Measurements from ENCODE around the gene TENM4. TPM values are rescaled to one million over a fixed set of nuclear protein-coding genes. Genes with fewer than 3 reads are reported as not detected.

Gene TENM4
- total and polyA plus RNA-seq, 4 donors = 0.02 to 0.33 (median 0.14) TPM

DNA sequence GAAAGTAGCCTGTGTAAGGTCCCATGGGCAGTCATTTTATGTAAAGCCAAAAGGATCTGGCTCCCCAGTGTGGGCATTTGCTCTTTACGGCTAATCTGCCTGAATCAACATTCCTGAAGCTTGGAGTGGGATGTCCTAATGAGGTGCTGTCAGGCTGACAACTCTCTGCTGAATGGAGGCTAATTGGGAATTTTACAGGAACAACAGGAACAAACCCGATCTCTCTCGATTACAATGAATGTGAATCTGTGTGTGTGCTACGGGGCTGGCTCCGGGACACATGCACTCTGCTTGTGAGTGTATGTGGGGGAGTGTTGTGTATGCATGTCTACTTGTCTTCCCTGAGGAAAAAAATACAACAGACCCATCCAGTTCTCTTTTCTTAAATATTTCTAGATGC is 415.2 kb downstream of the TENM4 start:
- WGBS = 51% methylated on average over 5 of the region's 5 CpGs
- no peak for DNase-seq (ENCODE audit: low spot score)
- Histone ChIP-seq H3K9me3 (ENCODE audit: control insufficient read depth in 4 of 4, low read length in 3 of 4) (no peaks in the 10 kb centered on the region), H3K27me3 (ENCODE audit: control insufficient read depth in 4 of 4, insufficient read depth in 4 of 4, low read length in 3 of 4) (no peaks in the 10 kb centered on the region), H3K4me3 (ENCODE audit: low read depth in 1 of 3, low read length in 3 of 3) (no peak overlapping the region), H3K9ac (ENCODE audit: low read depth in 1 of 2, low read length in 2 of 2) (no peak overlapping the region), H3K27ac (ENCODE audit: low read depth in 1 of 2, low read length in 2 of 2) (no peak overlapping the region), H3K36me3 (ENCODE audit: control insufficient read depth in 4 of 4, insufficient read depth in 3 of 4, low read depth in 1 of 4, low read length in 3 of 4) (no peaks in the 10 kb centered on the region), H3K4me1 (ENCODE audit: control insufficient read depth in 4 of 4, insufficient read depth in 4 of 4, low read length in 3 of 4) (no peaks in the 10 kb centered on the region)
- TF ChIP-seq YY1 (IDR thresholded peaks at IDR 0.05) (no peak), SP1 (IDR thresholded peaks at IDR 0.05) (no peak), GABPA (IDR thresholded peaks at IDR 0.05 in 1 of 2, conservative IDR thresholded peaks at IDR 0.05 in 1 of 2) (no peak), FOXA2 (IDR thresholded peaks at IDR 0.05) (no peak), RAD21 (IDR thresholded peaks at IDR 0.05) (no peak), HNF4A (conservative IDR thresholded peaks at IDR 0.05) (no peak), NR2F2 (IDR thresholded peaks at IDR 0.05) (no peak), HNF4G (IDR thresholded peaks at IDR 0.05) (no peak), RXRA (IDR thresholded peaks at IDR 0.05) (no peak), TAF1 (conservative IDR thresholded peaks at IDR 0.05) (no peak), FOXA1 (IDR thresholded peaks at IDR 0.05) (no peak), JUND (IDR thresholded peaks at IDR 0.05) (no peak), EGR1 (IDR thresholded peaks at IDR 0.05; ENCODE audit: low read depth in 2 of 2) (no peak)
- TF ChIP-seq, protein P1, sequence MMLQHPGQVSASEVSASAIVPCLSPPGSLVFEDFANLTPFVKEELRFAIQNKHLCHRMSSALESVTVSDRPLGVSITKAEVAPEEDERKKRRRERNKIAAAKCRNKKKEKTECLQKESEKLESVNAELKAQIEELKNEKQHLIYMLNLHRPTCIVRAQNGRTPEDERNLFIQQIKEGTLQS (IDR thresholded peaks at IDR 0.05) = no peak
- TF ChIP-seq, protein P2, sequence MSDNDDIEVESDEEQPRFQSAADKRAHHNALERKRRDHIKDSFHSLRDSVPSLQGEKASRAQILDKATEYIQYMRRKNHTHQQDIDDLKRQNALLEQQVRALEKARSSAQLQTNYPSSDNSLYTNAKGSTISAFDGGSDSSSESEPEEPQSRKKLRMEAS (IDR thresholded peaks at IDR 0.05) = no peak
- TF ChIP-seq, protein P3, sequence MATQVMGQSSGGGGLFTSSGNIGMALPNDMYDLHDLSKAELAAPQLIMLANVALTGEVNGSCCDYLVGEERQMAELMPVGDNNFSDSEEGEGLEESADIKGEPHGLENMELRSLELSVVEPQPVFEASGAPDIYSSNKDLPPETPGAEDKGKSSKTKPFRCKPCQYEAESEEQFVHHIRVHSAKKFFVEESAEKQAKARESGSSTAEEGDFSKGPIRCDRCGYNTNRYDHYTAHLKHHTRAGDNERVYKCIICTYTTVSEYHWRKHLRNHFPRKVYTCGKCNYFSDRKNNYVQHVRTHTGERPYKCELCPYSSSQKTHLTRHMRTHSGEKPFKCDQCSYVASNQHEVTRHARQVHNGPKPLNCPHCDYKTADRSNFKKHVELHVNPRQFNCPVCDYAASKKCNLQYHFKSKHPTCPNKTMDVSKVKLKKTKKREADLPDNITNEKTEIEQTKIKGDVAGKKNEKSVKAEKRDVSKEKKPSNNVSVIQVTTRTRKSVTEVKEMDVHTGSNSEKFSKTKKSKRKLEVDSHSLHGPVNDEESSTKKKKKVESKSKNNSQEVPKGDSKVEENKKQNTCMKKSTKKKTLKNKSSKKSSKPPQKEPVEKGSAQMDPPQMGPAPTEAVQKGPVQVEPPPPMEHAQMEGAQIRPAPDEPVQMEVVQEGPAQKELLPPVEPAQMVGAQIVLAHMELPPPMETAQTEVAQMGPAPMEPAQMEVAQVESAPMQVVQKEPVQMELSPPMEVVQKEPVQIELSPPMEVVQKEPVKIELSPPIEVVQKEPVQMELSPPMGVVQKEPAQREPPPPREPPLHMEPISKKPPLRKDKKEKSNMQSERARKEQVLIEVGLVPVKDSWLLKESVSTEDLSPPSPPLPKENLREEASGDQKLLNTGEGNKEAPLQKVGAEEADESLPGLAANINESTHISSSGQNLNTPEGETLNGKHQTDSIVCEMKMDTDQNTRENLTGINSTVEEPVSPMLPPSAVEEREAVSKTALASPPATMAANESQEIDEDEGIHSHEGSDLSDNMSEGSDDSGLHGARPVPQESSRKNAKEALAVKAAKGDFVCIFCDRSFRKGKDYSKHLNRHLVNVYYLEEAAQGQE (IDR thresholded peaks at IDR 0.05) = no peak
- TF ChIP-seq, protein P4, sequence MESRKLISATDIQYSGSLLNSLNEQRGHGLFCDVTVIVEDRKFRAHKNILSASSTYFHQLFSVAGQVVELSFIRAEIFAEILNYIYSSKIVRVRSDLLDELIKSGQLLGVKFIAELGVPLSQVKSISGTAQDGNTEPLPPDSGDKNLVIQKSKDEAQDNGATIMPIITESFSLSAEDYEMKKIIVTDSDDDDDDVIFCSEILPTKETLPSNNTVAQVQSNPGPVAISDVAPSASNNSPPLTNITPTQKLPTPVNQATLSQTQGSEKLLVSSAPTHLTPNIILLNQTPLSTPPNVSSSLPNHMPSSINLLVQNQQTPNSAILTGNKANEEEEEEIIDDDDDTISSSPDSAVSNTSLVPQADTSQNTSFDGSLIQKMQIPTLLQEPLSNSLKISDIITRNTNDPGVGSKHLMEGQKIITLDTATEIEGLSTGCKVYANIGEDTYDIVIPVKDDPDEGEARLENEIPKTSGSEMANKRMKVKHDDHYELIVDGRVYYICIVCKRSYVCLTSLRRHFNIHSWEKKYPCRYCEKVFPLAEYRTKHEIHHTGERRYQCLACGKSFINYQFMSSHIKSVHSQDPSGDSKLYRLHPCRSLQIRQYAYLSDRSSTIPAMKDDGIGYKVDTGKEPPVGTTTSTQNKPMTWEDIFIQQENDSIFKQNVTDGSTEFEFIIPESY (IDR thresholded peaks at IDR 0.05) = no peak
- TF ChIP-seq, protein P5, sequence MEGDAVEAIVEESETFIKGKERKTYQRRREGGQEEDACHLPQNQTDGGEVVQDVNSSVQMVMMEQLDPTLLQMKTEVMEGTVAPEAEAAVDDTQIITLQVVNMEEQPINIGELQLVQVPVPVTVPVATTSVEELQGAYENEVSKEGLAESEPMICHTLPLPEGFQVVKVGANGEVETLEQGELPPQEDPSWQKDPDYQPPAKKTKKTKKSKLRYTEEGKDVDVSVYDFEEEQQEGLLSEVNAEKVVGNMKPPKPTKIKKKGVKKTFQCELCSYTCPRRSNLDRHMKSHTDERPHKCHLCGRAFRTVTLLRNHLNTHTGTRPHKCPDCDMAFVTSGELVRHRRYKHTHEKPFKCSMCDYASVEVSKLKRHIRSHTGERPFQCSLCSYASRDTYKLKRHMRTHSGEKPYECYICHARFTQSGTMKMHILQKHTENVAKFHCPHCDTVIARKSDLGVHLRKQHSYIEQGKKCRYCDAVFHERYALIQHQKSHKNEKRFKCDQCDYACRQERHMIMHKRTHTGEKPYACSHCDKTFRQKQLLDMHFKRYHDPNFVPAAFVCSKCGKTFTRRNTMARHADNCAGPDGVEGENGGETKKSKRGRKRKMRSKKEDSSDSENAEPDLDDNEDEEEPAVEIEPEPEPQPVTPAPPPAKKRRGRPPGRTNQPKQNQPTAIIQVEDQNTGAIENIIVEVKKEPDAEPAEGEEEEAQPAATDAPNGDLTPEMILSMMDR (IDR thresholded peaks at IDR 0.05; ENCODE audit: low read depth, low read length, missing input control) = no peak
